DMS114 treated with DMSO at 0.1 percent for 48 hours (cell line): ENCODE data around the gene CLDN9.

Experiments used
- DNase-seq: peaks from one replicate; lab custom pipeline; 2025; ENCODE audit not compliant: unreplicated experiment; lab: John Stamatoyannopoulos, UW

The CLDN9 gene

GRCh38 chr16:3017794-3018506 lies 5.2 kb downstream of the CLDN9 start, which contains the start of gene CLDN6:
TSS of gene CLDN6 (minus strand) at chr16:3018183. CDS start at chr16:3016021, 2,162 bp downstream.
- no peak for DNase-seq

- no peak for DNase-seq
These were observed 7.0 kb downstream of the CLDN9 start for GRCh38 chr16:3019594-3020246.

- DNase-seq = peak; percentile 37
These were observed 7.5 kb downstream of the CLDN9 start, which contains the start of gene TNFRSF12A for GRCh38 chr16:3020247-3020603. TSS of gene TNFRSF12A (plus strand) at chr16:3020368. CDS start at chr16:3020398, 30 bp downstream.

- peak; percentile 22 for DNase-seq
These were observed 8.1 kb downstream of the CLDN9 start for GRCh38 chr16:3020604-3021448.

- peak; percentile 68 for DNase-seq
These were observed 8.9 kb downstream of the CLDN9 start for GRCh38 chr16:3021449-3022207.

GRCh38 chr16:3022208-3022683 lies 9.5 kb downstream of the CLDN9 start:
- peak; percentile 13 for DNase-seq

- no peak for DNase-seq
These were observed 10.1 kb downstream of the CLDN9 start for GRCh38 chr16:3022684-3023414.

- DNase-seq = peak; percentile 40
These were observed 10.6 kb downstream of the CLDN9 start for GRCh38 chr16:3023415-3023668.

- peak; percentile 92 for DNase-seq
These were observed 11.2 kb downstream of the CLDN9 start, which contains the start of the genes HCFC1R1 and THOC6 for GRCh38 chr16:3023669-3024478. TSS of gene HCFC1R1 (minus strand) at chr16:3023942. CDS start at chr16:3023941, 1 bp downstream. TSS of gene THOC6 (plus strand) at chr16:3024035. CDS start at chr16:3024327, 292 bp downstream.

GRCh38 chr16:3025032-3026002 lies 12.6 kb downstream of the CLDN9 start:
- DNase-seq = no peak

GRCh38 chr16:3026003-3026378 lies 13.3 kb downstream of the CLDN9 start:
- DNase-seq = no peak

GRCh38 chr16:3026609-3027488 lies 14.1 kb downstream of the CLDN9 start:
- no peak for DNase-seq

GRCh38 chr16:3027489-3027795 lies 14.7 kb downstream of the CLDN9 start:
- DNase-seq = no peak

- no peak for DNase-seq
These were observed 15.4 kb downstream of the CLDN9 start for GRCh38 chr16:3027983-3028715.

- no peak for DNase-seq
These were observed 16.1 kb downstream of the CLDN9 start for GRCh38 chr16:3028716-3029319.

- no peak for DNase-seq
These were observed 16.9 kb downstream of the CLDN9 start for GRCh38 chr16:3029491-3030221.
